Prostate gland (tissue), 2 donors: Measurements from ENCODE around the gene TGM2. TPM values are rescaled to one million over a fixed set of nuclear protein-coding genes. Genes with fewer than 3 reads are reported as not detected.
A peak's percentile ranks its signal among the peaks of the same experiment; 100 is the strongest.

ENCODE experiments used
- DNase-seq: peaks from one replicate; pipeline ENCODE4 v3.0.0-alpha.2; 2019; ENCODE audit warnings: low spot score
- H3K27ac ChIP-seq, 2 donors: fragments of 200-600 bp; sonication (generic); 2 replicates each; pipeline ENCODE4 v1.5.1; 2017 to 2019
- H3K27me3 ChIP-seq: fragments of 200-600 bp; sonication (generic); replicated peaks from 2 replicates; pipeline ENCODE4 v1.5.1; 2019; ENCODE audit not compliant: insufficient read depth
- H3K36me3 ChIP-seq, 2 donors: fragments of 200-600 bp; sonication (generic); 1 replicate in 1 of 2; 2 replicates in 1 of 2; pipeline versions ENCODE4 v1.5.1 to v1.8.1; 2017 to 2019
- H3K4me1 ChIP-seq: fragments of 200-600 bp; sonication (generic); replicated peaks from 2 replicates; pipeline ENCODE4 v1.5.1; 2019
- H3K4me3 ChIP-seq, 2 donors: fragments of 200-600 bp; sonication (generic); 2 replicates each; pipeline ENCODE4 v1.5.1; 2017 to 2019
- H3K9me3 ChIP-seq: fragments of 200-600 bp; sonication (generic); 2 replicates; pipeline ENCODE4 v1.5.1; 2017
- POLR2A ChIP-seq: fragments of 450-650 bp; IDR thresholded peaks from one replicate; pipeline ENCODE4 v1.6.1; 2016; ENCODE audit warnings: antibody characterized with exemption, mild to moderate bottlenecking
- POLR2AphosphoS5 ChIP-seq: sonication (generic); formaldehyde crosslinking; IDR thresholded peaks from one replicate; pipeline ENCODE4 v1.6.1; 2017; ENCODE audit warnings: antibody characterized with exemption
- WGBS: methylation state at CpG from one replicate; pipeline ENCODE4 v1.1.5; 2018; 5-methylcytosine and 5-hydroxymethylcytosine counted together
- intact Hi-C: fragments of 100-400 bp; cut with DNase I; formaldehyde crosslinking; loops from one replicate; pipeline ENCODE4 v1.14.2; 2022
- total RNA-seq, 2 donors: library from RNA; depleted of rRNA; stranded (reverse); fragments of >200 nt; gene quantifications; one replicate each; pipeline ENCODE4 v1.1.0, GENCODE V29; 2016
- TF ChIP-seq, protein P1 (sequence below), 4 experiments: fragments of 200-600 bp in 2 of 4; fragments of 450-650 bp in 2 of 4; sonication (generic) in 2 of 4; IDR thresholded peaks; 1 replicate in 3 of 4; 2 replicates in 1 of 4; pipeline ENCODE4 v1.5.1; 2016 to 2019; ENCODE audit warnings: antibody characterized with exemption in 4 of 4, mild to moderate bottlenecking in 2 of 4, moderate library complexity in 2 of 4

Gene TGM2
- total RNA-seq: 100 to 1,000 TPM in 1 of 2 donors, 10 to 100 TPM in 1; 39.6 to 157 TPM

DNA sequence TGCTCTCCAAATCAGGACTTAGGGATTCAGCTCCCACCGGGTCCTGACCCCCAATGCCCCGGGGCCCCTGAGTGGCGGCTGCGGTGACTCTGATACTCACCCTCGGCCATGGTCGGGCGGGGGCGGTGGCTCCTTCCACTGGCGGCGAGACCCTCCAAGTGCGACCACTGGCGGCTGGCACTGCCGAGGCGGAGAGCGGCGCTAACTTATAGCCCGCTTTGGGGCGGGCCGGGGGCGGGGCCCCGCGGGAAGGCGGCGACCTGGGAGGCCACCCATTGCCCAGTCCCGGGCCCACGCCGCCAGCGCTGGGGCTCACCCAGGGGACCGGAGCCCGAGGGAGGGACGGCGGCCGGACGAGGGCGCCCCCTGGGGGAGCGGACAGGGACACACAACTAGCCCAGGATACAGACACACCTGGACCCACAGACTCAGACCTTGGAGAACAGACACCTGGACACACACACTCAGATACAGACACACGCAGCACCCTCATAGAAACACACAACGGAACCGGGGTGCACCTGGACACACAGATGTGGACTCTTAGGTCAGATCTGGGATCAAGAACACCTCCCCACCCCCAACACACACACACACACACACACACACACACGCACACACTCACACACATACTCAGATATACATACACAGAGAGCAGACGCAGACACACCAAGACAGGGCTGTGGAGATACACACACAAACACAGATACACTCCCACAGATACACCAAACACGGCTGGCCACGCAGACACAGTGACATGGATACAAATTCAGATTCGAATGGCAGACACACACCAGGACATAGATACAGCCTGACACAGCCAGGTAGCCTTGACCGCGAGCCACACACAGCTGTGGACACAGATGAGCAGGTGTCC is at the start of gene TGM2:
Gene TGM2 (minus strand): TSS at position 182 of the 877 bp plus-strand sequence. CDS start 72 bp downstream, at position 110.
- peak; percentile 72 for DNase-seq
- Histone ChIP-seq H3K36me3 (no peaks in the 10 kb centered on the region), H3K9me3 (no peaks in the 10 kb centered on the region), H3K4me3 (peak within 1 kb of the TSS; percentile 30 to 43), H3K27me3 (no peaks in the 10 kb centered on the region), H3K4me1 (peaks cover 2% of the 10 kb centered on the region), H3K27ac (peak within 1 kb of the TSS; percentile 55 to 64)
- intact Hi-C loops: loop anchor here (1.0 to 5.0 kb wide), 3 partner anchors 57 to 108 kb away; no protein-coding TSS in a partner anchor
- TF ChIP-seq, protein P1, sequence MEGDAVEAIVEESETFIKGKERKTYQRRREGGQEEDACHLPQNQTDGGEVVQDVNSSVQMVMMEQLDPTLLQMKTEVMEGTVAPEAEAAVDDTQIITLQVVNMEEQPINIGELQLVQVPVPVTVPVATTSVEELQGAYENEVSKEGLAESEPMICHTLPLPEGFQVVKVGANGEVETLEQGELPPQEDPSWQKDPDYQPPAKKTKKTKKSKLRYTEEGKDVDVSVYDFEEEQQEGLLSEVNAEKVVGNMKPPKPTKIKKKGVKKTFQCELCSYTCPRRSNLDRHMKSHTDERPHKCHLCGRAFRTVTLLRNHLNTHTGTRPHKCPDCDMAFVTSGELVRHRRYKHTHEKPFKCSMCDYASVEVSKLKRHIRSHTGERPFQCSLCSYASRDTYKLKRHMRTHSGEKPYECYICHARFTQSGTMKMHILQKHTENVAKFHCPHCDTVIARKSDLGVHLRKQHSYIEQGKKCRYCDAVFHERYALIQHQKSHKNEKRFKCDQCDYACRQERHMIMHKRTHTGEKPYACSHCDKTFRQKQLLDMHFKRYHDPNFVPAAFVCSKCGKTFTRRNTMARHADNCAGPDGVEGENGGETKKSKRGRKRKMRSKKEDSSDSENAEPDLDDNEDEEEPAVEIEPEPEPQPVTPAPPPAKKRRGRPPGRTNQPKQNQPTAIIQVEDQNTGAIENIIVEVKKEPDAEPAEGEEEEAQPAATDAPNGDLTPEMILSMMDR (IDR thresholded peaks at IDR 0.05): peak; percentile 91 to 97 (median 94)
- TF ChIP-seq POLR2A (peak; percentile 60), POLR2AphosphoS5 (peak; percentile 48)
- WGBS: 12% methylated on average over 46 of the region's 46 CpGs

DNA sequence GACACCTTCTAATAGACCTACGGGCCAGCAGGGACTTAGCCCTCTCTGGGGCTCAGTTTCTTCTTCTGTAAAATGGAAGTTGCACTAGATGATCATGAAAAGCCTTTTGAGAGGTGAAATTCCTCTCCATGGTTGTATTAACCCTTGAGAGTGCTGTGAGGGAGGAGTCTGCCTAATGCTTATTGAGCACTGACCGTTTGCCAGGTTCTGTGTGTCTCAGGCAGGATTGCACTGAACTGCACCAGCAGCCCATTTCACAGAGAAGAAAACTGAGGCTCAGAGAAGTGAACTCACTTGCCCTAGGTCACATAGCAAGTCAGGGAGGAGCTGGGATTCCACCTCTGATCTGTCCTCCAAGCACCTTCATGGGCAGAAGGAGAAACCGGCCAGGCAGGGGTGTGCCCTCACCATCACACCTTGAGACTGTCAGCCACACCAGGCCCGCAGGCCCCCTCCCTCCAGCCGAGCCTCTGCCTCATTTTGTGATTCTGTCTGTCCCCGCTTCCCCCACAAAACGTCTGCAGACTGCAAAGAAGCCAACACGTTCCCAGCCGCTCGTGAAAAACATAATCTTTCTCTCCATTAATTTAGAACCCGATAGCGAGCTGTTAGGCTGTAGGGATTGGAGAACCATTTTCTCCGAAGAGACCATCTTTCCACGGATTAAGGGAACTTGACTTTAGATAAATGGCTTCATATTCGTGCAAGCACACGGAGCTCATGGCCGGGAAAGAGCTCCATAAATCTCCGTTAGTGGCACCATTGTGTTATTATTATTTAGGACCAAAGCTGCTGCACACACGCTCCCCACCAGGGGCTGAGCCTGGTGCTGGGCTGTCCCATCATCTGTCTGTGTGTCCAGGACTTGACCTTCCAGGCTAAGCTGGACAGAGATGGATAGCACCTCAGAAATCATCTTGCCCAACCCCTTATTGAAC is 49.5 kb upstream of the TGM2 start:
- Histone ChIP-seq H3K9me3 (no peaks in the 10 kb centered on the region), H3K27ac (no peak overlapping the region), H3K27me3 (no peaks in the 10 kb centered on the region), H3K36me3 (no peaks in the 10 kb centered on the region), H3K4me1 (no peaks in the 10 kb centered on the region), H3K4me3 (no peak overlapping the region)
- 60% methylated on average over 19 of the region's 19 CpGs for WGBS
- no peak for DNase-seq
- intact Hi-C loops: no loop called here
- no peak for TF ChIP-seq POLR2A
- TF ChIP-seq, protein P1 (IDR thresholded peaks at IDR 0.05): no peak
- no peak for TF ChIP-seq POLR2AphosphoS5

DNA sequence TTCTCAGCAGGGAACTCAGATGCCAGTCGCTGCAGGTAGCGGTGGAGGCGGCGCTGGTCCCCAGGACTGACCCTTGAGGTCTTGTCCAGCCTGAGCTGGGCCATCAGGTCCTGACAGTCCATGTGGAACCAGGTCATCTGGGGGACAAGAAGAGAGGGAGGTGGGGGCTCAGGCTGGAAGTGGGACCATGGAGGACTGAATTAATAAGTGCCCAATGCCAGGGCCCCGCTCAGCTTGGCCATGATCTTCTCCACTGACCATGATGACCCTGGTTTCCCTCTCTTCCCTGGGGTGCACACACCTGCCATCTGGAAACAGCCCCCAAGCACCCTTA is 48.5 kb upstream of the TGM2 start:
- intact Hi-C loops: no loop called here
- Histone ChIP-seq H3K4me3 (no peak overlapping the region), H3K27me3 (no peaks in the 10 kb centered on the region), H3K36me3 (no peaks in the 10 kb centered on the region), H3K9me3 (no peaks in the 10 kb centered on the region), H3K4me1 (no peaks in the 10 kb centered on the region), H3K27ac (no peak overlapping the region)
- DNase-seq: no peak
- no peak for TF ChIP-seq POLR2A
- TF ChIP-seq POLR2AphosphoS5: no peak
- TF ChIP-seq, protein P1 (IDR thresholded peaks at IDR 0.05): no peak
- 94% methylated on average over 5 of the region's 5 CpGs for WGBS

DNA sequence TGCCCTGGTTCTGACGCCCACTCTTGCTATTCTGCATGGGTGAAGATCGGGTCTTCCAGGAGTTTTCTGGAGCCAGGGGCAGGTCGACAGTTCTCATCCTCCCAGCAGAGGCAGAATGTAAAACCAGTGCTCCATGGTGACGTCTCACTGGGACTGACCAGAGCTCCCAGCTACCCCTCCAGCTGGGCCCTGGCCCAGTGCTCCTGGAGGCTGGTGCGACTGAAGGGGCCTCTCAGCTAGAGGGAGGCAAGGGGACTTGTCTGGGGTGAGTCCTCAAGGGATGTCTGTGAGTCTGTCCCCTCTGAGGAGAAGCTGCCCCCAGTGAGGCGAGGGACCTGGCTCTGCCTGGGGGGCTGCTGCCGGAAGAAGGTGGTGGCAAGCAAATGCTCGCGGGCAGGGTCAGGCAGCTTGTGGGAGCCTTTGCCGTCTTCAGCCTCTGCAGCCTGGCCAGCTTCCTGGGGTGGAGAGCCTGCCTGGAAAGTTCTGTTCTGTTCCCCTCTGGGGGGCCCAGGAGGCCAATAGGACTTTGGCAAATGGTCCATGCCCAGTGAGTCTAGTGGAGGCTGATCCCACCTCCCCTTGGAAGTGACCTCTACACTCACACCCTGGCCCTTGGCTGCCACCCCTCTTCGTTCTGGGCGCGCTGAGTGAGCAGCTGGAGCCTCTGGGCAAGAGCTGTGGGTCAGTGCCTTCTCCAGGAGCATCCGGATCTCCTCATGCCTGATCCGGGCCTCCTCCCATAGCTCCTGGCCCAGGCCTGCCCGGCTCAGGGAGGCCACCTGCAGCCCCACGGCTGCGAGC is 47.9 kb upstream of the TGM2 start:
- Histone ChIP-seq H3K4me3 (no peak overlapping the region), H3K36me3 (no peaks in the 10 kb centered on the region), H3K9me3 (no peaks in the 10 kb centered on the region), H3K27me3 (no peaks in the 10 kb centered on the region), H3K4me1 (no peaks in the 10 kb centered on the region), H3K27ac (peak overlapping the region in 1 of 2 donors; percentile 0)
- intact Hi-C loops: no loop called here
- 62% methylated on average over 18 of the region's 18 CpGs for WGBS
- DNase-seq: no peak
- TF ChIP-seq POLR2A (no peak), POLR2AphosphoS5 (no peak)
